Measurements from ENCODE around the gene L3MBTL4. TPM values are rescaled to one million over a fixed set of nuclear protein-coding genes. Genes with fewer than 3 reads are reported as not detected.
"Not testable (repeated sequence)": the region's sequence is repeated elsewhere in the genome, so short reads cannot be mapped to it uniquely, and the experiment has no call there.

The L3MBTL4 gene
- total RNA-seq, 2 donors from 2014 or later: 0.27 to 5.3 TPM

DNA sequence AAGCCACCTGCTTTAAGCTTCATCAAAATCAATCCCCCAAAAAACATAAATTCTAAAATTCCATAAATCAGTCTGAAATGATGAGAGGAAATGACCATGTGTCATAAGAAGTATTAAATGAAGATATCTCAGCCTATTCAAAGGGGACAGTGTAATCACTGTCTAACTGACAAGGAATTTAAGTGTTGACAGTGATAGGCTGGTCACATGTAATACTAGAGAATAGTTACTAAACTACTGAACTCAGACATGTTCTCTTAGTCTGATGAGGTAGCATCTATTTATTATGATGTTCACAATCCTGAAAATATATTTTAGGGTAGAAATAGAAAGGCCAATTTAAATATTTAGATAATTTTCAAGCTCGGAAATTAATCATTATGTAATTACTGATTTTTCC, 216.1 kb downstream of the L3MBTL4 start:
- Histone ChIP-seq H3K27me3 (replicated peaks; ENCODE audit: insufficient read depth) (no peaks in the 10 kb centered on the region), H3K27ac (no peak overlapping the region), H3K4me1 (ENCODE audit: control insufficient read depth in 1 of 2, low read depth in 2 of 2) (no peaks in the 10 kb centered on the region), H3K36me3 (no peaks in the 10 kb centered on the region), H3K9me3 (no peaks in the 10 kb centered on the region), H3K4me3 (no peak overlapping the region)
- DNase-seq (ENCODE audit: low spot score) (no peak), ATAC-seq (ENCODE audit: insufficient number of reproducible peaks, low FRiP score, low read depth) (no peak)
- TF ChIP-seq, protein P1, sequence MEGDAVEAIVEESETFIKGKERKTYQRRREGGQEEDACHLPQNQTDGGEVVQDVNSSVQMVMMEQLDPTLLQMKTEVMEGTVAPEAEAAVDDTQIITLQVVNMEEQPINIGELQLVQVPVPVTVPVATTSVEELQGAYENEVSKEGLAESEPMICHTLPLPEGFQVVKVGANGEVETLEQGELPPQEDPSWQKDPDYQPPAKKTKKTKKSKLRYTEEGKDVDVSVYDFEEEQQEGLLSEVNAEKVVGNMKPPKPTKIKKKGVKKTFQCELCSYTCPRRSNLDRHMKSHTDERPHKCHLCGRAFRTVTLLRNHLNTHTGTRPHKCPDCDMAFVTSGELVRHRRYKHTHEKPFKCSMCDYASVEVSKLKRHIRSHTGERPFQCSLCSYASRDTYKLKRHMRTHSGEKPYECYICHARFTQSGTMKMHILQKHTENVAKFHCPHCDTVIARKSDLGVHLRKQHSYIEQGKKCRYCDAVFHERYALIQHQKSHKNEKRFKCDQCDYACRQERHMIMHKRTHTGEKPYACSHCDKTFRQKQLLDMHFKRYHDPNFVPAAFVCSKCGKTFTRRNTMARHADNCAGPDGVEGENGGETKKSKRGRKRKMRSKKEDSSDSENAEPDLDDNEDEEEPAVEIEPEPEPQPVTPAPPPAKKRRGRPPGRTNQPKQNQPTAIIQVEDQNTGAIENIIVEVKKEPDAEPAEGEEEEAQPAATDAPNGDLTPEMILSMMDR (IDR thresholded peaks at IDR 0.05): no peak

GRCh38 chr18:6194640-6195039, 220.1 kb downstream of the L3MBTL4 start:
- Histone ChIP-seq H3K27me3 (replicated peaks; ENCODE audit: insufficient read depth) (no peaks in the 10 kb centered on the region), H3K4me1 (ENCODE audit: control insufficient read depth in 1 of 2, low read depth in 2 of 2) (no peaks in the 10 kb centered on the region), H3K9me3 (peaks cover 2% of the 10 kb centered on the region), H3K36me3 (no peaks in the 10 kb centered on the region), H3K27ac (no peak overlapping the region), H3K4me3 (no peak overlapping the region)
- ATAC-seq (ENCODE audit: insufficient number of reproducible peaks, low FRiP score, low read depth) (no peak), DNase-seq (ENCODE audit: low spot score) (no peak)
- TF ChIP-seq, protein P1 (IDR thresholded peaks at IDR 0.05): no peak

DNA sequence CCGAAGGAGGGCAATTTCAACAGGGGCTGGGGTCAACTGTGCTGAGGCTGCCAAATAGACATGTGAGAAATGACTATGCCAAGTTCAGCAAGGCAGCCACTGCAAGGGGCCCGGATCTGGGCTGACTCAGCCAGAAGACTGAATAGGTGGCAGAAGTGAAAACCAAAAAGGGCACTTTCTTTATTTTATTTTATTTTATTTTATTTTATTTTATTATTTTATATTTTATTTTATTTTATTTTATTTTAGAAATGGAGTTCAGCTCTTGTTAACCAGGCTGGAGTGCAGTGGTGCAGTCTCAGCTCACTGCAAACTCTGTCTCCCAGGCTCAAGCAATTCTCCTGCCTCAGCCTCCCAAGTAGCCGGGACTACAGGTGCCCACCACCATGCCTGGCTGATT, 228.9 kb downstream of the L3MBTL4 start:
- not testable (repeated sequence) for H3K4me1 ChIP-seq (ENCODE audit: control insufficient read depth in 1 of 2, low read depth in 2 of 2); H3K27ac ChIP-seq; H3K4me3 ChIP-seq; H3K9me3 ChIP-seq; H3K36me3 ChIP-seq; ATAC-seq (ENCODE audit: insufficient number of reproducible peaks, low FRiP score, low read depth); H3K27me3 ChIP-seq (replicated peaks; ENCODE audit: insufficient read depth); DNase-seq (ENCODE audit: low spot score)

DNA sequence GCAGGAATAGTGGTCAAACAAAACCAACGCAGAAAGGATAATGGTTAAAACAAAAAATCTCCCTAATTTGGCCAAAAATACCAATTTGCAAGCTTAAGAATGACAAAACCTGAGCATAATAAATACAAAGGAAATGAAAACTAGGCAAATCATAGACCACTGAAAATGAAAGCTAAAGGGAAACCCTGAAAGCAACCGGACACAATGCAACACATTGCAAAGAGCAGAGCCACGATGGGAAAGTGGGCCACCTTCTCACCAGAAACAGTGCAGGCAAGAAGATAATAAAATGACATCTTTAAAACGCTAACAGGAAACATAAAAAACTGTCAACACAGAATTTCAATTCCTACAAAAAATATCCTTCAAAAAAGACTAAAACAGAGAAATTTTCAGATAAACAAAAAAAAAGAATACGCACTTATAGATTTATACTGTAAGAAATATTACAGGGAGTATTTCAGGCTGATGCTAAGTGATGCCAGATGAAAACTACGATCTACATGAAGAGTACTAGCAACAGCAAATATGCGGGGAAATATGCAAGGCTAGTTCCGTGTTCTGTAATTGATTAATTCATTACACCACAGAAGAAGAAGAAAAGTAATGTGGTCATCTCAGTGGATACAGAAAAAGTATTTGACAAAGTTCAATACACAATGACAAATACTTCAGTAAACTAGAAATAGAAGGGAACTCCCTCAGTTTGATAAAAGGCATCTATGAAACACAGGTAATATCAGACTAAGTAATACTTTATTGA, 239.5 kb downstream of the L3MBTL4 start:
- DNase-seq (ENCODE audit: low spot score) (no peak), ATAC-seq (ENCODE audit: insufficient number of reproducible peaks, low FRiP score, low read depth) (no peak)
- Histone ChIP-seq H3K9me3 (no peaks in the 10 kb centered on the region), H3K27me3 (replicated peaks; ENCODE audit: insufficient read depth) (no peaks in the 10 kb centered on the region), H3K36me3 (no peaks in the 10 kb centered on the region), H3K4me1 (ENCODE audit: control insufficient read depth in 1 of 2, low read depth in 2 of 2) (no peaks in the 10 kb centered on the region), H3K4me3 (no peak overlapping the region), H3K27ac (no peak overlapping the region)
- TF ChIP-seq, protein P1 (IDR thresholded peaks at IDR 0.05): no peak

DNA sequence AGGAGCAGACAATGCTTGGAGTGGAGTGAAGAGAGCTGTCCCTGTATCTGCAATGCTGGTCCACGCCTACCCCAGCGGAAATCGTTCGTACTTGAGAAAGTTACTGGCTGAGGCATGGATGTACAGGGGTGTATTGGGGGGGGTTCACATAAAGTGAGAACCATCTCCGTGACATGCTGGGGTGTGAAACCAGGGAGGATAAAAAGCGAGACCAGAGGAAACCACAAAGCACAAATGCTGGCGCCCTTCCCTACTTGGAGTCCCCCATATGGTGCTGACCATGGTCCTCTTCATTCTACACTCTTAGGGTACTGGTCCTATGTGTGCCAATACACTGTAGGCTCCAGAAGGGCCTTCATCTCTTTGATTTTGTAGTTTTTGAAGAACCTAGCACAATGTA, 244.1 kb downstream of the L3MBTL4 start:
- no peaks in the 10 kb centered on the region for H3K36me3 ChIP-seq
- ATAC-seq (ENCODE audit: insufficient number of reproducible peaks, low FRiP score, low read depth): no peak
- no peaks in the 10 kb centered on the region for H3K27me3 ChIP-seq (replicated peaks; ENCODE audit: insufficient read depth)
- H3K9me3 ChIP-seq: no peaks in the 10 kb centered on the region
- no peak for DNase-seq (ENCODE audit: low spot score)
- H3K4me1 ChIP-seq (ENCODE audit: control insufficient read depth in 1 of 2, low read depth in 2 of 2): no peaks in the 10 kb centered on the region
- TF ChIP-seq, protein P1 (IDR thresholded peaks at IDR 0.05): no peak
- H3K27ac ChIP-seq: no peak overlapping the region
- no peak overlapping the region for H3K4me3 ChIP-seq

DNA sequence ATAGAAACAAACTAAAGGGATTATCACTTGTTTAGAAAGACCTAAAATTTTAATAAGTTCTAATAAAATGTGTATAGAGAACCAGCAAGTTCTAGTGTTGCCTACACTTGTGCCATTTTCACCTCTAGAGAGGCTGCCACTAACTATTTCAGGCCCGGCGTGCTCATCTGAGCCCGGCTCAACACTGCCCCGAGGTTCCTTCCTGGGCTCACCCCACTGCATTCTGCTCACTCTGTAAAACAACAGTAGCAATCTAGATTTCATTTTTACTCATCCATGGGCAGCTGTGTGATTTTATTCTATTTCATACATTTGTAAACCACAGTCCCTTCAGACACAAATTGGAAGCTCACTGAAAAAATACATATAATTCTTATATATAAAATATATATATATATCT, 253.2 kb downstream of the L3MBTL4 start:
- H3K27ac ChIP-seq: no peak overlapping the region
- no peak for ATAC-seq (ENCODE audit: insufficient number of reproducible peaks, low FRiP score, low read depth)
- no peak for DNase-seq (ENCODE audit: low spot score)

More for the DNA sequence above, 253.2 kb downstream of the L3MBTL4 start:
- no peaks in the 10 kb centered on the region for H3K27me3 ChIP-seq (replicated peaks; ENCODE audit: insufficient read depth)
- no peaks in the 10 kb centered on the region for H3K36me3 ChIP-seq
- H3K4me1 ChIP-seq (ENCODE audit: control insufficient read depth in 1 of 2, low read depth in 2 of 2): no peaks in the 10 kb centered on the region
- H3K9me3 ChIP-seq: peaks cover 3% of the 10 kb centered on the region
- TF ChIP-seq, protein P1 (IDR thresholded peaks at IDR 0.05): no peak
- H3K4me3 ChIP-seq: no peak overlapping the region
